Stimulated activated naive CD8-positive, alpha-beta T cell treated with anti-CD3 and anti-CD28 coated beads, Interleukin-15, Interleukin-2, amounts not matched to agents 100 ng/mL and 50 ng/mL, for 24 hours (primary cell): Measurements from ENCODE around the gene RFPL1.
A peak's percentile ranks its signal among the peaks of the same experiment; 100 is the strongest.
"Not testable (repeated sequence)": the region's sequence is repeated elsewhere in the genome, so short reads cannot be mapped to it uniquely, and the experiment has no call there.

Source experiments
- H3K27ac Mint-ChIP-seq: one replicate; pipeline ENCODE4 v1.8.0; 2021; ENCODE audit warnings: mild to moderate bottlenecking, mixed read lengths
- H3K27me3 Mint-ChIP-seq: one replicate; pipeline ENCODE4 v1.8.0; 2021; ENCODE audit warnings: mixed read lengths
- H3K36me3 Mint-ChIP-seq: one replicate; pipeline ENCODE4 v1.8.0; 2021; ENCODE audit warnings: low read depth, mixed read lengths
- H3K4me1 Mint-ChIP-seq: one replicate; pipeline ENCODE4 v1.8.0; 2021; ENCODE audit warnings: low read depth, mixed read lengths
- H3K4me3 Mint-ChIP-seq: one replicate; pipeline ENCODE4 v1.8.0; 2021; ENCODE audit warnings: mild to moderate bottlenecking, mixed read lengths
- H3K9me3 Mint-ChIP-seq: one replicate; pipeline ENCODE4 v1.8.0; 2021; ENCODE audit warnings: mixed read lengths

RFPL1 gene

GRCh38 chr22:29438283-29438682 is at the start of gene RFPL1:
RFPL1 (plus strand) TSS chr22:29438583.
- H3K27ac Mint-ChIP-seq, H3K36me3 Mint-ChIP-seq, H3K4me3 Mint-ChIP-seq, H3K4me1 Mint-ChIP-seq, H3K9me3 Mint-ChIP-seq: not testable (repeated sequence)
- peaks cover 16% of the 10 kb centered on the region for H3K27me3 Mint-ChIP-seq

- H3K36me3 Mint-ChIP-seq: peaks cover 15% of the 10 kb centered on the region
- H3K27ac Mint-ChIP-seq: peak overlapping the region; percentile 90
- H3K4me1 Mint-ChIP-seq: peaks cover 50% of the 10 kb centered on the region
- H3K27me3 Mint-ChIP-seq: no peaks in the 10 kb centered on the region
- no peaks in the 10 kb centered on the region for H3K9me3 Mint-ChIP-seq
- H3K4me3 Mint-ChIP-seq: peak overlapping the region; percentile 93
Measured at GRCh38 chr22:29388759-29389090, 49.7 kb upstream of the RFPL1 start.

GRCh38 chr22:29390270-29390669 is 48.1 kb upstream of the RFPL1 start:
- Mint-ChIP-seq H3K36me3 (peaks cover 8% of the 10 kb centered on the region), H3K9me3 (no peaks in the 10 kb centered on the region), H3K27ac (no peak overlapping the region), H3K4me1 (peaks cover 43% of the 10 kb centered on the region), H3K4me3 (no peak overlapping the region), H3K27me3 (no peaks in the 10 kb centered on the region)

- Mint-ChIP-seq H3K4me1 (peaks cover 31% of the 10 kb centered on the region), H3K36me3 (no peaks in the 10 kb centered on the region), H3K4me3 (no peak overlapping the region), H3K27me3 (no peaks in the 10 kb centered on the region), H3K9me3 (no peaks in the 10 kb centered on the region), H3K27ac (no peak overlapping the region)
Measured at GRCh38 chr22:29391546-29391945, 46.8 kb upstream of the RFPL1 start.

GRCh38 chr22:29393019-29393608 is 45.3 kb upstream of the RFPL1 start:
- Mint-ChIP-seq H3K4me3 (no peak overlapping the region), H3K27ac (peak overlapping the region; percentile 3), H3K9me3 (no peaks in the 10 kb centered on the region), H3K27me3 (no peaks in the 10 kb centered on the region), H3K4me1 (peaks cover 18% of the 10 kb centered on the region), H3K36me3 (no peaks in the 10 kb centered on the region)

GRCh38 chr22:29394931-29395581 is 43.3 kb upstream of the RFPL1 start:
- Mint-ChIP-seq H3K9me3 (no peaks in the 10 kb centered on the region), H3K27ac (no peak overlapping the region), H3K4me1 (peaks cover 14% of the 10 kb centered on the region), H3K36me3 (no peaks in the 10 kb centered on the region), H3K4me3 (no peak overlapping the region), H3K27me3 (no peaks in the 10 kb centered on the region)

- Mint-ChIP-seq H3K27ac (no peak overlapping the region), H3K4me3 (no peak overlapping the region), H3K27me3 (no peaks in the 10 kb centered on the region), H3K36me3 (no peaks in the 10 kb centered on the region), H3K4me1 (peaks cover 14% of the 10 kb centered on the region), H3K9me3 (no peaks in the 10 kb centered on the region)
Measured at GRCh38 chr22:29396126-29396525, 42.3 kb upstream of the RFPL1 start.

- peaks cover 10% of the 10 kb centered on the region for H3K27me3 Mint-ChIP-seq
- H3K4me1 Mint-ChIP-seq: peaks cover 14% of the 10 kb centered on the region
- no peaks in the 10 kb centered on the region for H3K36me3 Mint-ChIP-seq
- H3K4me3 Mint-ChIP-seq: no peak overlapping the region
- no peaks in the 10 kb centered on the region for H3K9me3 Mint-ChIP-seq
- H3K27ac Mint-ChIP-seq: no peak overlapping the region
Measured at GRCh38 chr22:29397791-29398190, 40.6 kb upstream of the RFPL1 start.

GRCh38 chr22:29400576-29400975 is 37.8 kb upstream of the RFPL1 start:
- Mint-ChIP-seq H3K9me3 (no peaks in the 10 kb centered on the region), H3K36me3 (no peaks in the 10 kb centered on the region), H3K4me1 (no peaks in the 10 kb centered on the region), H3K27me3 (peaks cover 10% of the 10 kb centered on the region), H3K4me3 (no peak overlapping the region), H3K27ac (no peak overlapping the region)

GRCh38 chr22:29401538-29401937 is 36.8 kb upstream of the RFPL1 start:
- H3K27me3 Mint-ChIP-seq: peaks cover 10% of the 10 kb centered on the region
- not testable (repeated sequence) for H3K4me1 Mint-ChIP-seq, H3K4me3 Mint-ChIP-seq, H3K9me3 Mint-ChIP-seq, H3K36me3 Mint-ChIP-seq, H3K27ac Mint-ChIP-seq

- Mint-ChIP-seq H3K9me3 (no peaks in the 10 kb centered on the region), H3K4me3 (no peak overlapping the region), H3K27ac (no peak overlapping the region), H3K4me1 (peaks cover 8% of the 10 kb centered on the region), H3K27me3 (no peaks in the 10 kb centered on the region), H3K36me3 (no peaks in the 10 kb centered on the region)
Measured at GRCh38 chr22:29408940-29409339, 29.4 kb upstream of the RFPL1 start.

GRCh38 chr22:29411569-29412211 is 26.7 kb upstream of the RFPL1 start:
- not testable (repeated sequence) for H3K27me3 Mint-ChIP-seq, H3K9me3 Mint-ChIP-seq, H3K36me3 Mint-ChIP-seq
- Mint-ChIP-seq H3K4me1 (peaks cover 26% of the 10 kb centered on the region), H3K4me3 (peak overlapping the region; percentile 21), H3K27ac (peak overlapping the region; percentile 10)

GRCh38 chr22:29412772-29413171 is 25.6 kb upstream of the RFPL1 start:
- peaks cover 26% of the 10 kb centered on the region for H3K4me1 Mint-ChIP-seq
- H3K4me3 Mint-ChIP-seq, H3K27ac Mint-ChIP-seq: not testable (repeated sequence)

GRCh38 chr22:29414951-29415591 is 23.3 kb upstream of the RFPL1 start:
- H3K36me3 Mint-ChIP-seq, H3K9me3 Mint-ChIP-seq, H3K27me3 Mint-ChIP-seq: not testable (repeated sequence)
- peaks cover 26% of the 10 kb centered on the region for H3K4me1 Mint-ChIP-seq
- peak overlapping the region; percentile 100 for H3K27ac Mint-ChIP-seq
- peak overlapping the region; percentile 96 for H3K4me3 Mint-ChIP-seq

More at GRCh38 chr22:29412772-29413171, 25.6 kb upstream of the RFPL1 start:
- not testable (repeated sequence) for H3K36me3 Mint-ChIP-seq, H3K27me3 Mint-ChIP-seq, H3K9me3 Mint-ChIP-seq

GRCh38 chr22:29418704-29419103 is 19.7 kb upstream of the RFPL1 start:
- not testable (repeated sequence) for H3K36me3 Mint-ChIP-seq, H3K27ac Mint-ChIP-seq, H3K4me3 Mint-ChIP-seq, H3K27me3 Mint-ChIP-seq, H3K9me3 Mint-ChIP-seq
- H3K4me1 Mint-ChIP-seq: peaks cover 19% of the 10 kb centered on the region
